ENCODE measurements around the gene KLLN. TPM values are rescaled to one million over a fixed set of nuclear protein-coding genes. Genes with fewer than 3 reads are reported as not detected.

Gene KLLN
- total and polyA plus RNA-seq, 2 of the 13 experiments (the other 11 are each of a cell fraction or from before 2014, with no cell fraction given): 0.08 to 0.44 TPM

- no peak for TF ChIP-seq CHD2 (IDR thresholded peaks at IDR 0.05; ENCODE audit: low read depth, low read length)
- TF ChIP-seq SOX5 (CRISPR knock-in tag; IDR thresholded peaks at IDR 0.05; ENCODE audit: borderline replicate concordance): 0 out of 2 replicates have a peak, but pooled peaks have one; percentile 7
- TF ChIP-seq ZNF607 (CRISPR knock-in tag; IDR thresholded peaks at IDR 0.05; ENCODE audit: borderline replicate concordance): peak; percentile 45; the same call in 1 of the 2 replicates
- no peak; the same call in 1 of the 2 replicates for TF ChIP-seq ZNF646 (CRISPR knock-in tag; IDR thresholded peaks at IDR 0.05)
- no peak for TF ChIP-seq JDP2 (CRISPR knock-in tag; IDR thresholded peaks at IDR 0.05; ENCODE audit: borderline replicate concordance)
- TF ChIP-seq KDM2A (CRISPR knock-in tag; IDR thresholded peaks at IDR 0.05; ENCODE audit: borderline replicate concordance, low read depth): no peak
- TF ChIP-seq JUN (CRISPR knock-in tag; IDR thresholded peaks at IDR 0.05): 0 out of 2 replicates have a peak, but pooled peaks have one; percentile 23
- peak; percentile 85; the same call in 1 of the 2 replicates for TF ChIP-seq ZNF138 (CRISPR knock-in tag; IDR thresholded peaks at IDR 0.05; ENCODE audit: low read depth)
- TF ChIP-seq FOXA1 (IDR thresholded peaks at IDR 0.05): no peak
- 0 out of 2 replicates have a peak, but pooled peaks have one; percentile 11 for TF ChIP-seq FOXA1 (CRISPR knock-in tag; IDR thresholded peaks at IDR 0.05)
- TF ChIP-seq ATAD3A (CRISPR knock-in tag; IDR thresholded peaks at IDR 0.05): no peak
- TF ChIP-seq ZNF747 (CRISPR knock-in tag; IDR thresholded peaks at IDR 0.05; ENCODE audit: borderline replicate concordance): 0 out of 2 replicates have a peak, but pooled peaks have one; percentile 56
- TF ChIP-seq TOPORS (CRISPR knock-in tag; IDR thresholded peaks at IDR 0.05): no peak
- peak; percentile 68 for TF ChIP-seq RBM22 (optimal IDR thresholded peaks at IDR 0.05; ENCODE audit: low read length)
- no peak for TF ChIP-seq ZNF142 (CRISPR knock-in tag; IDR thresholded peaks at IDR 0.05)
- TF ChIP-seq ZNF12 (CRISPR knock-in tag; IDR thresholded peaks at IDR 0.05): no peak
- TF ChIP-seq PHF5A (CRISPR knock-in tag; IDR thresholded peaks at IDR 0.05; ENCODE audit: low read depth, unreplicated experiment): no peak
- TF ChIP-seq SAP130 (CRISPR knock-in tag; IDR thresholded peaks at IDR 0.05; ENCODE audit: low read depth): 0 out of 2 replicates have a peak, but pooled peaks have one; percentile 9
- 0 out of 2 replicates have a peak, but pooled peaks have one; percentile 5 for TF ChIP-seq ZNF441 (CRISPR knock-in tag; IDR thresholded peaks at IDR 0.05; ENCODE audit: borderline replicate concordance)
These were observed 1.8 kb downstream of the KLLN start (continued) for GRCh38 chr10:87861566-87861952.

Data from HepG2 (cell line).